Body of pancreas (tissue), 4 donors: ENCODE data around the gene TTI1.

ENCODE experiments used
- CTCF ChIP-seq, 7 experiments: fragments of 450-650 bp in 4 of 7; fragments of 200-600 bp in 3 of 7; sonication (generic) in 3 of 7; IDR thresholded peaks; one replicate each; pipeline ENCODE4 v1.5.1; 2016 to 2019; ENCODE audit warnings: antibody characterized with exemption in 7 of 7
- POLR2A ChIP-seq, 3 donors: fragments of 450-650 bp; IDR thresholded peaks; one replicate each; pipeline ENCODE4 v1.6.1; 2016; ENCODE audit warnings: antibody characterized with exemption in 3 of 3, mild to moderate bottlenecking in 2 of 3

GRCh38 chr20:37971561-37972127, 61.6 kb downstream of the TTI1 start:
- TF ChIP-seq CTCF (IDR thresholded peaks at IDR 0.05): no peak
- TF ChIP-seq POLR2A (IDR thresholded peaks at IDR 0.05): no peak
